ENCODE data around the gene ANKRD37.
"Not testable (repeated sequence)": the region's sequence is repeated elsewhere in the genome, so short reads cannot be mapped to it uniquely, and the experiment has no call there.

The ANKRD37 gene, protein sequence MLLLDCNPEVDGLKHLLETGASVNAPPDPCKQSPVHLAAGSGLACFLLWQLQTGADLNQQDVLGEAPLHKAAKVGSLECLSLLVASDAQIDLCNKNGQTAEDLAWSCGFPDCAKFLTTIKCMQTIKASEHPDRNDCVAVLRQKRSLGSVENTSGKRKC

DNA sequence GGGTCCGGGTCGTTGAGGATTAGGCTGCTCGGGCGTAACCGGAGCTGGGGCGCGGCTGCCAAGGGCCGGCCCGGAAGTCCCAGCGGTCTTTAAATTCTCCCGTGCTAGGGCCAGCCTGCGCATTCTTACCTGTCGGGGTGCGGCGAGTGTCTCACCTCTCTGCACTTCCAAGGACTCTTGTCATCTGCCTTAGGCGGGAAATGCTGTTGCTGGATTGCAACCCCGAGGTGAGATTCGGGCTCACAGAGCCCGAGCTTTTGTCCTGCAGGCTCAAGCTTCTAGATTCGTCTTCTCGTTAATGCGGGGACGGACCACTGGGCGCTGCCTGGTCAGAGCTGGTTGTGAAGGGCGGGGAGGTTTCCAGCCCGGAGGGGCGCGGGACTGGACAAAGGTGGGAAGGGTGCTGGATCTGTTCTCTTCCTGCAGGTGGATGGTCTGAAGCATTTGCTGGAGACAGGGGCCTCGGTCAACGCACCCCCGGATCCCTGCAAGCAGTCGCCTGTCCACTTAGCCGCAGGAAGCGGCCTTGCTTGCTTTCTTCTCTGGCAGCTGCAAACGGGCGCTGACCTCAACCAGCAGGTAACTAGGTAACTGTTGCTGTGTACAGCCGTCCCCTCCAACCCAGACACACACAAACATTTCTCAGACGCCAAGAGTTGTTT lies at the start of gene ANKRD37:
ANKRD37 (plus strand) TSS at position 118 of the 662 bp plus-strand sequence; CDS start at position 201, 83 bp downstream.
- DNase-seq, result peak; percentile 53 to 55

DNA sequence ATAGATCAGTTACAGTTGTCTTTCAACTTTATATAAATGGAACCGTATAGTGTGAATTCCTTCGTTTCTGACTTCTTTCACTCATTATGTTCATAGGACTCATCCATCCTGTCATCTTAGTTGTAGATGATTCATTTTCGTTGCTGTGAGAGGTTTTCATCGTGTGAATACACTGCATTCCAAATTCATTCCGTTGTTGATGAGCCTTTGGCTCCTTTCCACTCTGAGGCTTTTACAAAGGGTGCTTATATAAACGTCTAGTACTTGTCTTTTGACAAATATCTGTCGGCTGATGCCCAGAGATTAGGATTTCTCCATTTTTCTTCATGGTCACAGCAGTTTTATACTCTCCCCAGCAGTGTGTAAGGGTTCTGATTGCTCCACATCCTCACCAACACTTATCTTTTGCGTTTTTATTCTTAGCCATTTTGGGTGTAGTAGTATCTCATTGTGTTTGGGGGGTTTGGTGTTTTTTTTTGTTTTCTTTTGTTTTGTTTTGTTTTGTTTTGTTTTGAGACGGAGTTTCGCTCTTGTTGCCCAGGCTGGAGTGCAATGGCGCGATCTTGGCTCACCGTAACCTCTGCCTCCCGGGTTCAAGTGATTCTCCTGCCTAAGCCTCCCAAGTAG lies 49.6 kb upstream of the ANKRD37 start:
- no peak for DNase-seq

DNA sequence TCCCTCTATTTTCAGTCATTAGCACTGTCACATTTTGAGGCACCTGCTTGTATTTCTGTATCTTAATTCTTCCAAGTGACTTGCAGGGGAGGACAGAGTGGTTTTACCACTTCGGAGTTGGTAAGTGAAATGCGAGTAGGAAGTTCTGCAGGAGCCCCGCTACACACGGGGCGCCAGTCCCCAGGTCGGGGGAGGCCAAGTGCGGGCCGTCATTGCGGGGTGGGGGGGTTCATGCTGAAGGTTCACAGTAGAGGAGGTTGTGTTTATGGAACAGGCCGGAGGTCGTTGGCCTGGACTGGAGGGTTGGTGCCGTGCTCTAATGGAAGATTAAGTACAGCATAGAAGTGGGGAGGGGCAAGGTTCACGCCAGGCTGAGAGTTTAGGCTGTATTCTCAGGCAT lies 45.0 kb upstream of the ANKRD37 start:
- no peak for DNase-seq

DNA sequence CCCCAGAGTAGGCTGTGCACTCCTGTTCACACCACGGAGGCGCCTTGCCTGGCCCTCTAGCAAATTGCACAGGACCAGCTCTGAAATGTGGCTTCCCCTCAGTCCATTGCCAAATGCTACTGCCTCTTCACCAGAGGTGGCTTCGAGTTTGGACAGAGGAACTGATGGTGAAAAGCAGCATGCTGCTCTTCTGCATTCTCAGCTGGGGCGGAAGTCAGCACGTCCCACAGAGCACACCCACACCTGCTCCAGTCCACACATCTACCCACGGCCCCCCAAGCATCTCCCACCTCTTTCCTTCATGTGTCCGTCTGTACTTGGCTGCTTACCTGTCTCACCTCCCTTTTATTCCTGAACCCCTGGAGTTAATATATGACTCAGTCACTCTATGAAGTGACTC lies 44.4 kb upstream of the ANKRD37 start:
- no peak for DNase-seq

DNA sequence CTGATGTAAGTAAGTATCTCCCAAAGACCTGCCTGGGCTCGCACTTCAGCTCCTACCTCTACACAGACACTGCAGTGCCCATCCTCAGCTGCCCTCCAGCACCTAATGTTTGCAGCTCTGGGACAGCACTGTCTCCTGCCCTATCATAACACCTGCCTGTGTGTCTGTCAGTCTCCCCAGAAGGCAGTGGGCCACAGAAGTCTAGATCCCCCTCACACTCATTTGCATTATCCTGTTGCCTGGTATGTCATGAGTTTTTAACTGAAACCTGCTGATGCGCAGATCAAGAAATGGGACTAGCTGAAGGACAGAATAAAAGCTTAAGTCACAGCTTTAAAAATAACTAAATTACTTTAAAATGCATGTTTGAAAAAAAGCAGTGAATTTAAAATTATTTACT lies 43.9 kb upstream of the ANKRD37 start:
- DNase-seq, result no peak

DNA sequence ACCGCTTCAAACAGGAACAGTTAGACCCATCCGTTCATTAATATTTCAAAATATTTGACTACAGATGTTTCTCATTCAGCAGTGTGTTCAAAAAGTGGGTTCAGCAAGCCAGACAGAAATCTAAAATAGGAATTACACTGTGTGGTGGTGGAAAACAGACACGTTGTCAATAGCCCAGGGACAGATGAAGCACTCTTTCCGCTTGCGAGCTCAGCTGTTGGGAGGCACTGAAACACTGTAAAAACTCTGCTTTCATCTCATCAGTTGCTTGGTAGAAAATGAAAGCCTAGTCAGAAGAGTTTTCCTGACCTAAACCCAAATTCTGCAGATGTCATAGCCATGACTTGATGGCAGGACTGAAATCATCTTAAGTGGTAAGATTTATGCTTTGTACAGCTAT lies 39.4 kb upstream of the ANKRD37 start:
- DNase-seq, result no peak

DNA sequence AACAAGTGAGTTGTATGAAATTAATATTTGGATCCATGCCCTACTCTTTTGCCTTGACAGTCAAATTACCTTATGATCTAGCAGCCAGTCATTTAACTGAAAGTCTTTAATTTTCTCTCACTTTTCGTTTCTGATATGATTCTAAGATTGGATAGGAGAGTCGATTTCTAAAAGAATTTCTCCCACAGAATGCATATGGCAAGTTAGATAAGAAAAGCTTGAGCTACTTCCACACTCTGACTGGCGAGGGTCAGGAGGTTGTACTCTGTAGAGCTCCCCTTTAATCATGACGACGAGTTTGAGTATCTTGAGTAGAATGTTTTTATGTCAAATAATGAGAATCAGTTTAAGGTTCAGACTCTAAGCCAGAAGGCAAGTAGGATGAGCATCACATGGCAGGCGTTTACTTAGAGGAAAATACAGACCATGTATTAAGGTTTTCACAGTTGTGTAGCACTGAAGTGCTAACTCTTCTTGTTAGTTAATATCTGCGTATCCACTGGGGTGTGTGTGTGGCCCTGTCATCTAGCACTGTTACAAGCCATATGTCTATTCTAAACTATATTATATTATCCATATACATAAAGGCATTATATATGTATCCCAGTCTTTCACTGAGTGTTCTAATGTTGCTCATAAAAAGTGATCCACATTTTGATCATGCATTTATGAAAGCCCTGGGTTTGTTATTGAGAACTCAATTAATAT lies 38.8 kb upstream of the ANKRD37 start:
- no peak for DNase-seq

DNA sequence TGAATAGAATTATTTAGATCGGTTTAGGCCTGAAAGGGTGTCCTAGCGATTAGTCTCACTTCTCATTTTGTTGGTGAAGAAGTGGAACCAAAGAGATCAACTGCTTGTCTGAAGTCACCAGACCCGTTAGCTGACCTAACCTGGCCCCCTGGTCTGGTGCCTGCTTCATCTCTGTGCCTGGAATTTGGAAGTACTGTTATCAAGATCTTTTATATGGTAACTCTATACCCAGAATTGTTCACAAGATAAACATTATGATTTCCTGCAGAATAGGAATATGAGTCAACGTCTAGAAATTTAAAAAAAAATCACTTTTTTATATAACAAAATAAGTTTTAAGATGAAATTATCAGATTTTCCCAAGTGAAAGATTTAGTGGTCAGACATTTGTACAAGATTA lies 38.1 kb upstream of the ANKRD37 start:
- no peak for DNase-seq

DNA sequence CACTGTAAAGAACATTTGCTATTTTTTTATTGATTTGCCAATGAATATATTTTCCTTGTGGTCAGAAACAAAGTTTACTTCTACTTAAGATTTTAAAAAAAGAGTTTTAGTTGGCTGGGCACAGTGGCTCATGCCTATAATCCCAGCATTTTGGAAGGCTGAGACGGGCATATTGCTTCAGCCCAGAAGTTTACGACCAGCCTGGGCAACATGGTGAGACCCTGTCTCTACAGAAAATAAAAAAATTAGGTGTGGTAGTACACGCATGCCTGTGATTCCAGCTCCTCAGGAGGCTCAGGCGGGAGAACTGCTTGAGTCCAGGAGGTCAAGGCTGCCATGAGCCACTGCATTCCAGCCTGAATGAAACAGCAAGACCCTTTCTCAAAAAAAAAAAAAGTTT lies 37.7 kb upstream of the ANKRD37 start:
- no peak for DNase-seq

DNA sequence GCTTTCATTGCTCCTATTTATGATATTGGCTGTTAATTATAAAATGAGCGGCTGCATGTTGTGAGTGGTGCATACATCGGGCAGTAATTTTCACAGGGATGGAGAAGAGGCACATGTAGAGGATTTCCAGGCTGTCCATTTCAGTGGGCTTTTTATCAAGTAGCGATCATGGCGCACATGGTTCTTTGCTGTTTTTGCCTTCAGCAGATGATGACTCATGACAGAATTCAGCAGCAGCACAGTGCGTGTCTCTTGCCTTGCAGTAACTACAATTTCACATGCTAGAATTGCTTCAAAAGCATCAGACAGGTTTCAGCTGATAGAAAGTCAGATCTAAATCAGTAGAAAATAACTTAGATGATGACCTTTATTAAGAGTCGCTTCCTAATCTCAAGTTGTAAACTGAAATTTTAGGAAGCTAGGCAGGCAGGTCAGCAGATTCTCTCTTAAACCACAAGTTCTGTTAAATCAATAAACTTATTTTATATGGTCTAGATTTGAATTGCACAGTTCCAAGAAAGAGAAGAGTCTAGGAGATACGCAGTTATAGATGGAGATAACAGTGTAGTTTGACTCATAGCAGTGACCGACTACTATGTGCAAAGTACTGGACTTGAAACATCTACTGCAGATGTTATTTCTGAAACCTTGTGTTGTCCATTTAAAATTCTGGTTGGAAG lies 36.7 kb upstream of the ANKRD37 start:
- no peak for DNase-seq

GRCh38 chr4:185361872-185362271 lies 34.8 kb upstream of the ANKRD37 start:
- no peak for DNase-seq

GRCh38 chr4:185362570-185362969 lies 34.1 kb upstream of the ANKRD37 start:
- DNase-seq, result not testable (repeated sequence)

- no peak for DNase-seq
Measured at GRCh38 chr4:185363251-185363650, 33.4 kb upstream of the ANKRD37 start.

DNA sequence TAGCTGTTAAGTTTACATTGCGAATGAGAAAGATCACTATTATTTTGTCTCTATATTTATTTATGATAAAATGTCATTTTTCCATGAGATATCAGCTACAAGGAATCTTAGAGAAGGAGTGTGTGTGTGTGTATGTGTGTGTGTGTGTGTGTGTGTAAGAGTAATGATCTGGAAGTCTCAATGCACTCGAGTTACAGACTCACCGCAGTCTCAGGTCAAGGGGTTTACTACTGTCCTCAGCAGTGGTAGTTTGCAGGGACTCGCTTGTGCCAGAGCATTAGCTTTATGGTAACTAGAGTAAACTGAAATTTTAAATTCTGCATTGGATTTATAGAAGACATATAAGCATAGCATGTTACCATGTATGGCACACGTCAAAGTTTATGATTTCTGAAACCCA lies 31.8 kb upstream of the ANKRD37 start:
- DNase-seq, result no peak

GRCh38 chr4:185369731-185370130 lies 26.9 kb upstream of the ANKRD37 start:
- DNase-seq, result no peak

GRCh38 chr4:185370268-185370949 lies 26.2 kb upstream of the ANKRD37 start:
- DNase-seq, result no peak

- no peak for DNase-seq
Measured at GRCh38 chr4:185371702-185372101, 24.9 kb upstream of the ANKRD37 start.

DNA sequence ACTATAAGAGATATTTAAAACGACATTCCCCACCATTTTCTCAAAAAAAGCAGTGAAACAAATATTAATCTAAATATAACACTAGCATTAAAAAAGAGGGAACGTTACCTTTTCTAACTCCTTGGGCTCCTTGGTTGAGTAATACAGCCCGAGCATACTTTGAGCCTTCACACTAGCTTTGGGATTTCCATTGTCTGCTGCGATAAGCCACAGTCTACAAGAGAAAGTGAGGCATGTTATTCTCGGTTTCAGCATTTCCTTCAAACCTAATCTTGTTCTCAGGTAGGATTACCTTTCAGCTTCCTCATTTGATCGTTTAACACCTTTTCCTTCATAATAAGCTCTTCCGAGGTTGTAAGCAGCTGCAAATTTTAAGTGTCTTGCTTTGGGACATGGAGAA lies 22.6 kb upstream of the ANKRD37 start:
- no peak for DNase-seq

GRCh38 chr4:185374573-185374972 lies 22.1 kb upstream of the ANKRD37 start:
- no peak for DNase-seq

- DNase-seq, result no peak
Measured at GRCh38 chr4:185378264-185378663, 18.4 kb upstream of the ANKRD37 start.

DNA sequence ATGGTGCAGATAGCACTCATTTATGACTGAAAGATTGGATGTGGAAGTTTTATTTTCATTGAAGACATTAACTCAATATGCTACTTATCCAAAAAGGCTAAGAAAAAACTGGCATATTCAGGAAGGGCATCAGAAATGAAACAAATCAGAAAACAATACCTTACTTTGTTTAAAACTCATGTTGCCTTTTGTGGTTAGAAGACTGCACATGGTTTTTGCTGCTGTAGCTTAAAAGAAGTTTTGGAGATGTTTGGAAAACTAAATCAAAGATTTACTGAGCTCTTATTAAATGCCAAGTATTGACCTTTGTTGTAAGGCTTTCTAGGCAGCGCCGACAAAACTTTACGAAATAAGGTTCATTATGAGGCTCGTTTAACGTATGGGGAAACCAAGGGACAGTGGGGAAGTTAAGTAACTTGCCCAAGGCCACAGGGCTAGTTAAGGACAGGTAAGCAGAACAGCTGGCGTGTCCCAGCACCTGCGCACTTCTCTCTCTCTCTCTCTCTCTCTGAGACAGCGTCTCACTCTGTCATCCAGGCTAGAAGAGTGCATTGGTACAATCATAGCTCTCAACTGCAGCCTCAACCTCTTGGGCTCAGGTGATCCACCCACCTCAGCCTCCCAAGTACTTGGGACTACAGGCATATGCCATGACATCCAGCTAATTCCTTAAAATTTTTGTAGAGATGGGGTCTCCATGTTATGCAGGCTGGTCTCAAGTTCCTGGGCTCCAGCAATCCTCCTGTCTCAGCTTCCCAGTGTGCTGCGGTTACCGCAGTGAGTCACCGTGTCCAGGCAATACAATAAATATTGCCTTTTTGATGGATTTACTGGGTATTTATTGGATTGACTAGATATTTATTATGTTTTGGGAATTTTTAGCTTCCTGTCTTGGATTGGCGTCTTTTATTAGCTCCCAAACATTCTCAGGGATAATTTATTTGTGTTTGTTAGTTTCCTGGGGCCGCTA lies 17.0 kb upstream of the ANKRD37 start:
- no peak for DNase-seq
